ENCODE data around the gene FAM234A. TPM values are rescaled to one million over a fixed set of nuclear protein-coding genes. Genes with fewer than 3 reads are reported as not detected.

FAM234A gene
- total RNA-seq, 1 donor from 2014 or later: 11.3 TPM

DNA sequence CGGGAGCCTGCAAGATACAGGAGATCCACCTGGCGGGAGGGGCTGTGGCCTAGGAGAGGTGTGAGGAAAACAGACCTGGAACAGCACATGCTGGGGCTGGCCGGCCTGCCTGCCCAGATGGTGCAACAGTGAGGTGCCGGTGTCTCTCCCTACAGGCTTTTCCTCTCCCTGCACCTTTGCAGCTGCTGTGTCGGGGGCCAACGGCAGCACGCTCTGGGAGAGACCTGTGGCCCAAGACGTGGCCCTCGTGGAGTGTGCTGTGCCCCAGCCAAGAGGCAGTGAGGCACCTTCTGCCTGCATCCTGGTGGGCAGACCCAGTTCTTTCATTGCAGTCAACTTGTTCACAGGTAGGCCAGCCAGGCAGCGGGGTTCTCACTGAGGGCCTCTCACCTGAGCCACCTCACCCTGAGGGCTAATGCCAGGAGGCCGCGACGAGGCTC lies 25.2 kb downstream of the FAM234A start:
- TF ChIP-seq, protein P1, sequence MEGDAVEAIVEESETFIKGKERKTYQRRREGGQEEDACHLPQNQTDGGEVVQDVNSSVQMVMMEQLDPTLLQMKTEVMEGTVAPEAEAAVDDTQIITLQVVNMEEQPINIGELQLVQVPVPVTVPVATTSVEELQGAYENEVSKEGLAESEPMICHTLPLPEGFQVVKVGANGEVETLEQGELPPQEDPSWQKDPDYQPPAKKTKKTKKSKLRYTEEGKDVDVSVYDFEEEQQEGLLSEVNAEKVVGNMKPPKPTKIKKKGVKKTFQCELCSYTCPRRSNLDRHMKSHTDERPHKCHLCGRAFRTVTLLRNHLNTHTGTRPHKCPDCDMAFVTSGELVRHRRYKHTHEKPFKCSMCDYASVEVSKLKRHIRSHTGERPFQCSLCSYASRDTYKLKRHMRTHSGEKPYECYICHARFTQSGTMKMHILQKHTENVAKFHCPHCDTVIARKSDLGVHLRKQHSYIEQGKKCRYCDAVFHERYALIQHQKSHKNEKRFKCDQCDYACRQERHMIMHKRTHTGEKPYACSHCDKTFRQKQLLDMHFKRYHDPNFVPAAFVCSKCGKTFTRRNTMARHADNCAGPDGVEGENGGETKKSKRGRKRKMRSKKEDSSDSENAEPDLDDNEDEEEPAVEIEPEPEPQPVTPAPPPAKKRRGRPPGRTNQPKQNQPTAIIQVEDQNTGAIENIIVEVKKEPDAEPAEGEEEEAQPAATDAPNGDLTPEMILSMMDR (IDR thresholded peaks at IDR 0.05; ENCODE audit: insufficient read depth, low read length, severe bottlenecking): no peak
- Histone ChIP-seq H3K4me3 (ENCODE audit: low read depth, low read length) (no peak overlapping the region), H3K27me3 (ENCODE audit: control insufficient read depth, insufficient read depth, low read length) (no peaks in the 10 kb centered on the region), H3K36me3 (ENCODE audit: control insufficient read depth, insufficient read depth, low read length) (peaks cover 10% of the 10 kb centered on the region)
- DNase-seq (ENCODE audit: low read depth) (no peak), FAIRE-seq (no peak)

DNA sequence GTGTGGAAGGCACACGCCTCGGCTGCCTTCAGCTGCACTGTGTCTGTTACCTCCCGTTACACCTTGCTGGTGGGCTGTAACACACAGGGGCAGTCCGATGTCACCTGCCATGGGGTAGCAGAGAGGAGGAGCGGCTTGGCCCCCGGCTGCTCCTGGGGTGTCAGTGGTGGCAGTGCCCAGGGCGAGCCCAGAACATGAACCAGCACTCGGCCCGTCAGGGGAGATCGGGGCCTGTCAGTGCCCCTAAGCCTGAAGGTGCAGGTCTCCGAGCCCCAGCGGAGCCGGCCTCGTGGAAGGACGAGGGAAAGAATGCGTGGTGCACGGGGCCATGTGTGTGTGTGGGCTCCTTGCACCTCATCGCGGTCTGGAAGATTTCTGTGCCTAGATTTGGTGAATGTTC lies 25.7 kb downstream of the FAM234A start:
- H3K27me3 ChIP-seq (ENCODE audit: control insufficient read depth, insufficient read depth, low read length): no peaks in the 10 kb centered on the region
- H3K4me3 ChIP-seq (ENCODE audit: low read depth, low read length): no peak overlapping the region
- no peak for FAIRE-seq
- TF ChIP-seq, protein P1 (IDR thresholded peaks at IDR 0.05; ENCODE audit: insufficient read depth, low read length, severe bottlenecking): no peak
- peaks cover 10% of the 10 kb centered on the region for H3K36me3 ChIP-seq (ENCODE audit: control insufficient read depth, insufficient read depth, low read length)
- no peak for DNase-seq (ENCODE audit: low read depth)

DNA sequence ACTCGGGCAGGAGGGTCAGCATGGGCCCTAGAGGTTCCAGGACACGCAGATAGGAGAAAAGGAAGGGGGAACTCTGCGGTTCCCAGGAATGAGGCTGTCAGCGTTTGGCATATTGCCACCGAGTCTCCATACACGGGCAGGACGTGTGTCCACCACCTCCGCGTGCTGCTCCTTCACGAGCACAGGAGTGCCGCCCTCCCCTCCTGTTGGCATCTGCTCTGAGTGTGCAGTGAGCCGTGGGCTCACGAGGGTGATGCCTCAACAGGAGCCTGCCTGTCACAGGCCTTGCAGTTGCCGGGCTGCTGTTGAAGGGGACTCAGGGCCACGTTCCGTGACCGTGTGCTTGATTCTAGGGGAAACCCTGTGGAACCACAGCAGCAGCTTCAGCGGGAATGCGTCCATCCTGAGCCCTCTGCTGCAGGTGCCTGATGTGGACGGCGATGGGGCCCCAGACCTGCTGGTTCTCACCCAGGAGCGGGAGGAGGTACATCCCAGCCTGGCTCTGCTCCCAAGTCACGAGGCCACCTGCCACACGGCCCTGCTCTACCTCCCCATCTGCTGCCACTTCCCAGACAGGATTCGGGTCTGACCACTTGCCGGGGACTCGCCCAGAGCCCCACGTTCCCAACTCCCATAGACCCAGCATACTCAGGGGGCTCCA lies 26.5 kb downstream of the FAM234A start:
- peaks cover 8% of the 10 kb centered on the region for H3K36me3 ChIP-seq (ENCODE audit: control insufficient read depth, insufficient read depth, low read length)

DNA sequence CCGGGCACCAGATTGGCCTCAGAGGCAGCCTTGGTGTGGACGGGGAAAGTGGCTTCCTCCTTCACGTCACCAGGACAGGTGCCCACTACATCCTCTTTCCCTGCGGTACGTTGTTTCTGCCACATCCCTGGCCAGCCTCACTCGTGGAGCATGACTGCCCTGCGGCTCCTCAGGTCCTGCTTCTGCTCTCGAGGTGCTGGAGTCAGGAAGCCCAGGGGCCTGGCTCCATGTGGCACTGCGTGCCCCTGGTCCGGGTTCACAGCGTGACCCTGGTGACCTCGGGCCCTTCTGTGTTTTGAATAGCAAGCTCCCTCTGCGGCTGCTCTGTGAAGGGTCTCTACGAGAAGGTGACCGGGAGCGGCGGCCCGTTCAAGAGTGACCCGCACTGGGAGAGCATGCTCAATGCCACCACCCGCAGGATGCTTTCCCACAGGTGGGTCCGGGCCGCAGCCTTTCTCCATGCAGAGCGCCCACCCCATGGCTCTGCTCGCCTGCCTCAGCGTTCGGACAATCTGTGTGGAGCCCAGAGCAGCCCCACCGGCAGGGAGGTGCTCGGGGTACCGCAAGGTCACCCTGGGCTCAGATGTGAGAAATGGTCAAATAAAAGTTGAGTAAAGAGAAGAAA lies 27.6 kb downstream of the FAM234A start:
- Histone ChIP-seq H3K4me3 (ENCODE audit: low read depth, low read length) (no peak overlapping the region), H3K27me3 (ENCODE audit: control insufficient read depth, insufficient read depth, low read length) (no peaks in the 10 kb centered on the region), H3K36me3 (ENCODE audit: control insufficient read depth, insufficient read depth, low read length) (peaks cover 8% of the 10 kb centered on the region)
- TF ChIP-seq, protein P1 (IDR thresholded peaks at IDR 0.05; ENCODE audit: insufficient read depth, low read length, severe bottlenecking): no peak
- no peak for DNase-seq (ENCODE audit: low read depth)
- FAIRE-seq: no peak

More for the DNA sequence above, 26.5 kb downstream of the FAM234A start:
- Histone ChIP-seq H3K27me3 (ENCODE audit: control insufficient read depth, insufficient read depth, low read length) (no peaks in the 10 kb centered on the region), H3K4me3 (ENCODE audit: low read depth, low read length) (no peak overlapping the region)
- DNase-seq (ENCODE audit: low read depth) (no peak), FAIRE-seq (no peak)
- TF ChIP-seq, protein P1 (IDR thresholded peaks at IDR 0.05; ENCODE audit: insufficient read depth, low read length, severe bottlenecking): no peak

DNA sequence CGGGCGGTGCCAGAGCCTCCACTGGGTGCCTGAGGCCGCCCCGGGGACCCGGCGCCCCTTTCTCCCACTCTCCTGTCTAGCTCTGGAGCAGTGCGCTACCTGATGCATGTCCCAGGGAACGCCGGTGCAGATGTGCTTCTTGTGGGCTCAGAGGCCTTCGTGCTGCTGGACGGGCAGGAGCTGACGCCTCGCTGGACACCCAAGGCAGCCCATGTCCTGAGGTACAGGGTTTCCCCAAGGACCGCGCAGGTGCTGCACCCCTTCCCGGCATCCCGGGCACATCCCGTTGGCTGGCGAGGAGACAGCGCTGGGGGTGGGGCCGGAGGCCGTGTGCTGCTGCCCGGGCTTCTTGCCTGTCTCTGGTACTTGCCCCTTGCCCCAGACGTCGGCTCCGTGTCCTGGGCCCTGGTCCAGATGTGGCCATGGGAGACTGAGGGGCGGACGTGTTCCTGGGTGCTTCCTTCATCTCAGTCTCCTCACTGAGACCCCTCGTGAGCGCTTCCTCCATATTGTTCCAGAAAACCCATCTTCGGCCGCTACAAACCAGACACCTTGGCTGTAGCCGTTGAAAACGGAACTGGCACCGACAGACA lies 28.7 kb downstream of the FAM234A start:
- FAIRE-seq (no peak), DNase-seq (ENCODE audit: low read depth) (no peak)
- Histone ChIP-seq H3K36me3 (ENCODE audit: control insufficient read depth, insufficient read depth, low read length) (peaks cover 8% of the 10 kb centered on the region), H3K4me3 (ENCODE audit: low read depth, low read length) (no peak overlapping the region), H3K27me3 (ENCODE audit: control insufficient read depth, insufficient read depth, low read length) (no peaks in the 10 kb centered on the region)
- TF ChIP-seq, protein P1 (IDR thresholded peaks at IDR 0.05; ENCODE audit: insufficient read depth, low read length, severe bottlenecking): no peak
